HG03064 (cell line): ENCODE data around the gene GCNT4.

Experiments
- ATAC-seq: cut with Tn5 transposase; IDR thresholded peaks from one replicate; pipeline ENCODE4 v1.9.1; 2021; ENCODE audit warnings: low read depth; ENCODE audit not compliant: unreplicated experiment

GCNT4 gene

GRCh38 chr5:75018805-75019587 lies 33.4 kb downstream of the GCNT4 start:
- ATAC-seq: no peak

GRCh38 chr5:75017971-75018370 lies 34.4 kb downstream of the GCNT4 start:
- ATAC-seq: no peak

GRCh38 chr5:75016896-75017295 lies 35.5 kb downstream of the GCNT4 start:
- ATAC-seq: no peak

- no peak for ATAC-seq
Observed at GRCh38 chr5:75012748-75013147, 39.6 kb downstream of the GCNT4 start.

GRCh38 chr5:75010838-75011237 lies 41.5 kb downstream of the GCNT4 start:
- no peak for ATAC-seq

- ATAC-seq: no peak
Observed at GRCh38 chr5:75009556-75010345, 42.6 kb downstream of the GCNT4 start.

GRCh38 chr5:75006865-75007822 lies 45.2 kb downstream of the GCNT4 start:
- ATAC-seq: no peak

- no peak for ATAC-seq
Observed at GRCh38 chr5:75005561-75005960, 46.8 kb downstream of the GCNT4 start.
